ENCODE results near the gene TEN1.
"Not testable (repeated sequence)": the region's sequence is repeated elsewhere in the genome, so short reads cannot be mapped to it uniquely, and the experiment has no call there.

TEN1 gene, protein sequence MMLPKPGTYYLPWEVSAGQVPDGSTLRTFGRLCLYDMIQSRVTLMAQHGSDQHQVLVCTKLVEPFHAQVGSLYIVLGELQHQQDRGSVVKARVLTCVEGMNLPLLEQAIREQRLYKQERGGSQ

DNA sequence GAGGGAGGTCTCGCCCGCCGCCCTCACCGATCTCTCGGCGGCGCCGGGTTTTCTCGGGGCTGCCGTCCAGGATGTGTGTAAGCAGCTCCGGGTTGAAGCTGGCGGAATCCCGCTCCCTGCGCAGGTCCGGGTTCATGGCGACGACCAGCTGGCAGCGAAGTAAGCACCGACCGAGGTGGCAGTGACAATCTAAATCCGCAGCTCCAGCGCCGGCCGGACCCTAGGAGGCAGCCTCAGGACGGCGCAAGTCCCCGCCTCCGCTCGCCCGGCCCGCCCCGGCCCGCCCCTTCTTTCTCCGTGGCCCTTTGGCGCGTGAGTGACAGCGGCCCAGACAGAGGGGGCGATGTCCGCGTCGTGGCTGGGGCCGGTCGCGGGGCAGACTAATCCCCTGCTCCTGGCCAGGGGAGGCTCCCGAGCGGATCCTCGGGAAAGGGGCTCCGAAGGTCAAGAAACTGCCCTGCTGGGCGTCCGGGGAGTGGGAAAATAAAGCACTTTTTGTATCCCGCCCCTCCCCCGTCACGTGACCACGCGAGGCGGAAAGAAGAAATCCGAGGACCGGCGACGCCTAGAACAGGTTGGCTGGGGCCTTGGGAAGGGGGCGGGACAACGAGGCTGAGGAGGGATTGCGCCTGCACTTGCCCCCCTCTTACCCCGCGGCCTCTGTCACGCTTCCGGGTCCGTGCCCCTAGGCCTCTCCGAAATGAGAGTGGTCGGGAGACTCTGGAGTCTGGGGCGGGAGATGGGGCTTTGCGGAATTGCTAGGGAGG, at the start of gene TEN1, which contains the start of gene ACOX1:
TSS of gene TEN1 (plus strand) at position 303 of the 767 bp plus-strand sequence. CDS start 6,953 bp downstream, outside the sequence.
TSS of gene ACOX1 (minus strand) at position 229 of the 767 bp plus-strand sequence. CDS start at position 136, 93 bp downstream.
- FAIRE-seq = peak; percentile 52

DNA sequence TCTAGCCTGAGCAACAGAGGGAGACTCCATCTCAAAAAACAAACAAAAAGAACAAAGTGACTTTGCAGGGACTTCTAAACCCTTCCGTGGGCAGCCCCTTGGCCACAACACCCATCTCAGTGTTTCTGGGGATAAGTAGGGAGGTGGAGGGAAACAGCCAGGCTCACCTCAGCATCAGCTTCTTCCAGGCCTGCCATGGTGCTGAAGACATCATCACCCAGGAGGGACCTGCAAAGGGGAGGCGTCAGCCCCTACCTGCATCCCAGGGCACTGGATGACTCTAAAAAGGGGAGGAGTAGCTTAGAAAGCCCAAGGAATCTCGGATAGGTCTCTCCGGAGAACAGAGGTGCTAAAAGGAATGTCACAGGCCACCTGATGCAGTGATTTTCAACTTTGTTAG, 48.0 kb upstream of the TEN1 start:
- FAIRE-seq = no peak

DNA sequence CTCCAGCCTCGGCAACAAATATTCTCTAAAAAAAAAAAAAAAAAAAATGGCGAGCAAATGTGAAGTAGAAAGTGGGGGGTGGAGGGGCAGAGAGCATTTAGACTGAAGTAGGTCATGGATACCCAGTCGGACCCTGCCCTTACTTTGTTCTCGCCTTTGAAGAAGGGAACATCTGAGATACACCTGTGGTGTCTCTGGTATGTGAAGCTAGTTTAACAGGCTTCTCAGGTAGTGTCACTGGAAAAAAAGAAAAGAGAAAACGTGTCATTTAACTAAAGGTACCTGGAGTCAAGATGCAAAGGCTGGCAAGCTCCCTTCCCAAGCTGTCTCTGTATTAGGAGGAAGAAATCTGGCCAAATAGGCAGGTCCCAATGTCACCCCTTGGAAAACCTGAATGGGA, 46.2 kb upstream of the TEN1 start:
- FAIRE-seq = no peak

DNA sequence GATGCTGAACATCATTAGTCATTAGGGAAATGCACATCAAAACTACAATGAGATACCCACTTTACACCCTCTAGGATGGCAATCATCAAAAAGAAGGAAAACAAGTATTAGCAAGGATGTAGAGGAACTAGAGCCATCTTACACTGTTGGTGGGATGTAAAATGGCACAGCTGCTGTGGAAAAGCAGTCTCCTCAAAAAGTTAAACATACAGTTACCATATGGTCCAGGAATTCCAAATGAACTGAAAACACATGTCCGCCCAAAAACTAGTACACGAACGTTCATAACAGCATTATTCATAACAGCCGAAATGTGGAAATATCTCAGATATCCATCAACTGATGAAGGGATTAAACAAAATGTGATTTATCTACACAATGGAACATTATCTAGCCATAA, 45.2 kb upstream of the TEN1 start:
- FAIRE-seq = no peak

DNA sequence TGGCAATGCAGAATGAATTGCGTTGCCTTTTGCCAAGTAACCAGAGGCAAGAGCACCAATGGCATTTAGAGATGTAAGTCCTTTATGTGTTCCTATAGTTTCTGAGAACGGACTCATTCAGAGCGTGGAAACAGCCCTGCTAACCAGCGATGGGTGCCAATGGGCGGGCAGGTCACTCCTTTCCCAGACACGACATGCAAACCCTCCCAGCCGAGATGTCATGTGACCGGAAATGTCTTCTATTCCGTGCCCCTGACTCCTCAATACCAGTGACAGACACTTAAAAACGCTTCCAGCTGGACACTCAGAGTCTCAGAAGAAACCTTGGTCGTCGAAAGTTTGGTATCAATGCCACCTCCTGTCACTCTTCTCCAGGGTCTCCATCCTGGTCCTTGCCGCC, 41.4 kb upstream of the TEN1 start:
- no peak for FAIRE-seq

DNA sequence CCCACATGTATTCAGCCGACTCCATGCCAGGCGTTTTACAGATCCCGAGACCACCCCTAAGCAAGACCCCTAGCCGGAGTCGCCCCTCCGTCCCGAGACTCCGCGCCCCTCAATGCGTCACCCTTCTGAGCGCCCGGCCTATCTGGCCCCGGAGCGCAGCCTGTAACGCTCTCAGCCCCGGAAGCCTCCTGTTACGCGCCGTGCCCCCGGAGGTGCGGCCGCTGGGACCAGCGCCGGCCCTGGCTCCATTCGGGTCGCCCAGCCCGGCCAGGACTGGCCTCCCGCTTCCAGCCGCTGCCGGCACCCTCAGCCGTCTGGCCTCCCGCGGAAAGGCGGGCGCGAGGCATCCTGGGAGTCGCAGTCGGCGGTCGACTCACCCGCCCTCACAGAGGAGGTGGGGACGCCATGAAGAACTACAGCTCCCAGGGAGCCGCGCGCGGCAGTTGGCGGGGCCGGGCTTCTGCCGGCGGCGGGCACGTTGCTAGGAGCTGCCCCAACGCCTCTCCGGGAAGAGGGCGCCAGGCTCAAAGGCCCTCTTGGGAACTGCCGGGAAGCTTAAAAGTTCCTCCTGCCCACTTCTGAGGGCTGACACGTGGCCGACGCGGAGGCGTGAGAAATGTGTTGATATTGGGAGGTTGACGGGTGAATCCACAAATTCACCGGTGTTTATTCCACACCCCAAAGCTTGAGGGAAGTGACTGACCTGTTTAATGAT, 38.2 kb upstream of the TEN1 start, which contains the start of gene FBF1:
TSS of gene FBF1 (minus strand) at position 316 of the 715 bp plus-strand sequence. CDS start 2,893 bp downstream, outside the sequence.
- FAIRE-seq = no peak

DNA sequence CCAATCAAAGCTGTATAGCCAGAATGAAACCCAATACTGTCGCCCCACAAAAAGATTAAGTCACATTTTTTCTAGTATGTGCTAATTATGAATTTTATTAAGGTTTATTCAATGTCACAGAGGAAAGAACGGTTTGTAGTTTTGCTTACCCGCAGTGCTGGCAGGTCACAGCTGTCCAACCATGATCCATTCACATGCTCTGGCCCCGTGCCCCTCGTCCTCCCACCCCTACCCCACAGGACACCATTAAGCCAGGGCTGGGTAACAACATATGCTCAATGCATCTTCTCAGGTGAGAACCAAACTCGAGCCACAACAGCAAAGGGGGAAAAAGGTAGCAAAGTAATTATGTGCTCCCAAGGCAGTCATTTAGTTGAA, 37.6 kb upstream of the TEN1 start:
- no peak for FAIRE-seq

DNA sequence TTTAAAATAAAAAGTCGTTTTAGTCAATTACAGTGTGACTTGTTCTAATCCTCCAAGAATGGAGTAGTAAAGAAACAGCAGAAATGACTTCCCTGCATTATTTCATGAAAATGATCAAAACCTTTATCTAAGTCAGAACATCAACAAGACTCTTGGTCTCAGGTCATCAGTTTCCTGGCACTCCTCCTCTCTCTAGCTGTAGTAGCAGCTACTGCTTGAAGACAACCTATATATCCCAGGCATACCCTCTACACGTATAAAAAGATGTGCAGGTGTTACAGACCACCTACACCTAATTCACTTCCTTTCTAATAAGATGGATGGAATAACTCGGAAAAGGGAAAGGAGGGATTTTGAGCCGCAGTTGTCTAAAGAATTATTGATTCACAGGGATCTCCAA, 36.6 kb upstream of the TEN1 start:
- FAIRE-seq = no peak

DNA sequence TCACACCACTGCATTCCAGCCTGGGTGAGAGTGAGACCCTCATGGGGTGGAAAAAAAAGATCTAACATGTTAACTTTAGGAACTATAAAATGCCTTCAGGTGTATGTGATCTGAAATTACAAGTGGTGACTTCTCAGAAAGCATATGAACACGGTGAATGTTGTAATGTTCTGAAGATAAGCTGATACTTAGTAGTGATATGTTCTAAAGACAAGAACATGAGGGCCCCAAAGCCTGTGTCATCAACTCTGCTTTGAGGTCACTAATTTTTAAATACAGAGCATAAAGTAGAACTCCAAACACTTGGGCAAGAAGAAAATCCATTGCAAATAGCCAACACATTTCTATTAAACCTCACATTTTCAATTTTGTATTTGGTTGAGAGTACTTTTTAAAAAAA, 35.5 kb upstream of the TEN1 start:
- FAIRE-seq = no peak

DNA sequence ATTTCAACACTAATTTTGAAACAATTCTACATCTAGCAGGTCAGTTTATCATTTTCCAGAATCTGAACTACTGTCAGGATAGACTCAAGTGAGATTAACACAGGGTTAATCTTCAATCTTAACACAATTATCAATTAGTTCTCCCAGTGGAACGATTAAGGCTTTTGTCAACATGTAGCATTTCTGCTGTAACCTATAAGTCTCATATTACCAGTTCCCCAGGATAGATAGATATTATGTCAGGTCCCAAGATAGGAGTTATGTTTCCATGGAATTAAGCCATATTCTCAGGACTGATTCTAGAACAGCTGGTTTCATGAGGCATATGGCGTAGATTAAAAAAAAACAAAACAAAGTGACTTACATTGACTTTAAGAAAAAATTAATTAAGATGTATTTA, 33.8 kb upstream of the TEN1 start:
- no peak for FAIRE-seq

DNA sequence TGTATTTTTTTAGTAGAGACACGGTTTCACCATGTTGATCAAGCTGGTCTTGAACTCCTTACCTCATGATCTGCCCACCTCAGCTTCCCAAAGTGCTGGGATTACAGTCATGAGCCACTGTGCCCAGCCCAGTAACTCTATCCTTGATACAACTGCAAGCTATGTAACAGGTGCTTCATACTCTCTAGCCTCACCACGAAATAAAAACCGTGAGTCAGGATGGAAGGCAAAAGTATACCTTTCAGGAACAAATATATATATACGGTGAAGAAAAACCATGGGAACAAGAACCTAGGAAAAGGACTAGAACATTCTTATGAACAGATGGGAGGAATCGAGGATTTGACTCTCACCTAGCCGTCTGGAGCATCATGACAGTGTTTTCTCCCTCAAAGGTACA, 28.6 kb upstream of the TEN1 start:
- FAIRE-seq = no peak

DNA sequence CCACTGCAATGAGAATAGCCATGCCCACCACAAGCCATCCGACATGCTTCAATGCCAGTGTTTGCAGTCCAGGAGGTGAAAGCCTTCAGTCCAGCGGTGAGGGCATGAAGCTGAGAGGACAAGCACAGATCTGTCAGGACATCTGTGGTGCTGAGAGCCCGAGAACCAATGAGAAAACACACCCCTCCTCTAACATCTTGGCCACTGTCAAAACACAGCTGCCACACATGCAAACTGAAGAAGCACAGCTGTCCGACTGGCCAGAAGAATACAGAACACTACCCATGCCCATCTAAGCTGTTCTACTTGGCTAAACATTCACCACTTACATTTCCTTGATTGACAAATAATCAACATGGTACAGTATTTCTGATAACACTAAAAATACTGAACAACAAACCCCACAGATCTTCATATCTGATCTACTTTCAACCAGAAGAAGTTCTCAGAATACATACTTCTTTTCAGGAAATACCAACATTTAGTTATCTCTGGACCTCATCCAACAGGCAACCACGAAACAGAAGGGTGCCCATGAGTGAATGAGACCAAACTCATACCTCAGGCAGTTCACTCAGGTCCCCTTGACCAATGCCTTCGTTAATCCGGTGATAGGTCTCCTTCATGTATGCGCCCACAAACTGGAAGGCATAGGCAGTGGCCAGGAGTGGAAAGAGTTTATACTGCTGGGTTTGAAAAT, 28.0 kb upstream of the TEN1 start:
- no peak for FAIRE-seq

DNA sequence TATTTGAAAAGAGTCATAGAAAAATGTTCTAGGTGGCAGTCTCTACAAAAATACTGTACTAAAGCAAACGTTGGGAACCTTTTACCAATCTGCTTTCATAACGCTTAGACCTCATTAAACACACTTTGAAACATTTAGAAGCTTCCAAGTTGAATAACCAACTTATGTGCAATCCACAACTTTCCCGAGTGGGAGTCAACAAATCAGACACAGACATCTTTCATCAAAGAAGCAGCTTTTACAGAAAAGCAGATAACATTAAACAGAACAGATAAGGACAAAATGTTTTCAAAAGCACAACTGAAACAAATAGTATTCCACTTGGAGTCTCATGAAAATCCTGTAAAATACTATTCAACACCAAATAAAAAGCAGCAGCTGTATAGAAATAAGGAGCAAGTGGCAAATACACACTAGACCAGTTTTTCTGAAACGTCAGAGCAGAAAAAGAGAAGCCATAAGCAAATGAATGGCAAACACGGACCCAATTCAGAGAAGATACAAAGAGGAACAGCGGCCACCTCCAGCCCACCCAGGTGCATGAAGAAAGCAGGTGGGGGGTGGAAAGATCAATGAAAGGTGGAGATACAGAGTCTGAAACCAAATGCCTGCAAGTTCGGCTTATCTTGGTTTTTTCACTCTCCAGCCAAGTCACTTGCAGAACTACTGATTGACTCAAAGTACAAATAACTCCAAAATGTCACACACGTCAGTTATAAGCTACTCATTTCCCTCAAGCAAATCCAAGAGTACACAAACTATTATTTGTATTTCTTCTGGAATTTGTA, 19.8 kb upstream of the TEN1 start:
- no peak for FAIRE-seq

DNA sequence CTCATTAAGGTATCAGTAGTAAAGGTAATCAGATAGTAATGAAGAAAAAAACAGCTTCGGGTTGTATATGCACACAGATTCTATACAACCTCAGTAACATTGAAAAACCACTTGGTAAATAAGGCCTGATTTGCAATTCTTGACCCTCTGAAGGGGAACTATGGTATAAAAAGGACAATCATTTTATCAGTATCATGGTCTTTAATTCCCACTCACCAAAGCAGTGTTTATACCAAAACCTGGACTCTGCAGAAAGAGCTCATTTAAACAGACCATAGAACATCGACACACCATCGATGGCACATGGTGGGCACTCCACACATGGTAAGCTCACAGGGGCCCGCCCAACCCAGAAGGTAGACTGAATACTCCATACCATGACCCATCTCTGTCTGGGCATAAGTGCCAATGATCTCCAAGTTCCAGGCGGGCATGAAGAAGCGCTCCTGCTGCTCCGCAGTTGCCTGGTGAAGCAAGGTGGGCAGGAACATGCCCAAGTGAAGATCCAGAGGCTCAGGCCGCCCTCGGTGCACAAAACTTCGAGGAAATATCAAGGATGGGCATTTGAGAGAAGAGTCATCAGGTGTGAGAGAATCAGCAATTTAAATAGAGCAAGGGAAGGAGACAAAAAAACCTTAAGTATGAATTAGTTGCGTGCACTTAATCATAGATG, 19.1 kb upstream of the TEN1 start:
- FAIRE-seq = no peak

DNA sequence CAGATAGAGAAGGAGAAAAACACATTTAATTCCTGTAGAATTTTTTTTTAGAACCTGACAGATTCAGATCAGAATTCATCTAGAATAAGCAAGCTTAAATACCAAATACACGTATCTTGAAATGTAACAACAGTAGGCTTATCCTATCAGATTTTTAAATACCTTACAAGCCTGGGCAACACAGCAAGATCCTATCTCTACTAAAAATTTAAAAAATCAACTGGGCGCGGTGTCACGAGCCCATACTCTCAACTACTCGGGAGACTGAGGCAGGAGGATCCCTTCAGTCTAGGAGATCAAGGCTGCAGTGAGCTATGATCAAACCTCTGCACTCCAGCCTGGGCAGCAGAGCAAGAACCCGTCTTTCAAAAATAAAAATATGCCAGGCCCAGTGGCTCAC, 13.6 kb upstream of the TEN1 start:
- no peak for FAIRE-seq

DNA sequence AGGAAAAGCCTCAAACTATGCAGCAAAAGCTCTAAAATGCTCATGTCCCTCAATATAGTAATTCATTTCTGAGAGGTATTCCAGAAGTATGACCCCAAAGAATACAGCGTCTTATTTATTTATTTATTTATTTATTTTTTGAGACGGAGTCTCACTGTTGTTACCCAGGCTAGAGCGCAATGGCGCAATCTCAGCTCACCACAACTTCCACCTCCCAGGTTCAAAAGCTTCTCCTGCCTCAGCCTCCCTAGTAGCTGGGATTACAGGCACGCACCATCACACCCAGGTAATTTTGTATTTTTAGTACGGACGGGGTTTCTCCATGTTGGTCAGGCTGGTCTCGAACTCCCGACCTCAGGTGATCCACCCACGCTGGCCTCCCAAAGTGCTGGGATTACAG, 10.0 kb upstream of the TEN1 start:
- not testable (repeated sequence) for FAIRE-seq

DNA sequence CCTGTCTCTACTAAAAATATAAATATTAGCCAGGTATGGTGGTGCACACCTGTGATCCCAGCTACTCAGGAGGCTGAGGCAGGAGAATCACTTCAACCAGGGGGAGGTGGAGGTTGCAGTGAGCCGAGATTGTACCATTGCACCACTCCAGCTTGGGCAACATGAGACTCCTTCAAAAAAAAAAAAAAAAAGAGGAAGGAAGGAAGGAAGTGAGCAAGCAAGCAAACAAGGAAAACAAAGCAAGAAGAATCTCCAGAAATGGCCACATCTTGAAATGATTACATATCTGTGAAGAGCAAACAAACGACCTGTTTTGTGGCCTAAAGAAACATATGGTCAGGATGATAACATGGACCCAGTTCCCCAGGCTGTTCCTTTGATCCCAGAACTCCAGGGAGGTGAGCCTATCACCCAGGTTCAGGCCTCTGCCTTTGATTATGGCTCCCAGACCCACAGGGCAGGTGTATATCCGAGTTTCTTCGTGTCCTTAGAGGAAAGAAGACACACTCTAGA, 9.0 kb upstream of the TEN1 start:
- no peak for FAIRE-seq

DNA sequence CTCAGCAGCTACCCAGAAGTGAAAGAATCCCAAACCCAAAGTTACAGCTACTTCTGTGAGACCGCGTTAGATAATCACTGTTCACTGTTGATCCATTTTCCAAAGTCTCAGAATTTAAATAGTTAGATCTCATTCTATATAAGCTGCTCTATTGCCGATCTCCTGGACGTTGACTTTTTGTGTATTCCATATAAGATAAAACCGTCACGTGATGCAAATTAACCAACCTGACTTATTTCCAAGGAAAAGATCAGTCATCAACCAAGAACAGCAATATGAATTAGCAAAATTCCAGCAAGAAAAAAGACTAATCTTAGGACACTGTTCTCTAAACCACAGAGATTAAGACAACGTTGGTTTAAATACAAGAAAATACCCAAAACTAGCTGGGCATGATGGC, 8.4 kb upstream of the TEN1 start:
- no peak for FAIRE-seq

DNA sequence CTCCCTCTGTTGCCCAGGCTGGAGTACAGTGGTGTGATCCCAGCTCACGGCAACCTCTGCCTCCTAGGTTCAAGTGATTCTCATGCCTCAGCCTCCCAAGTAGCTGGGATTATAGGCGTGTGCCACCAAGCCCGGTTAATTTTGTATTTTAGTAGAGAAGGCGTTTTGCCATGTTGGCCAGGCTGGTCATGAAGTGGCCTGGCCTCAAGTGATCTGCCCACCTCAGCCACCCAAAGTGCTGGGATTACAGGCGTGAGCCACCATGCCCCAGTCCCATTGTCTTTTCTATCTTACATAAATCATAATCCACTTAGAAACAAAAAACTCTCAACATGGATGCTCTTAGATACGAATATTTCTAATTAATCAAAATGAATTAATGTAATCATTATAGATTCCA, 3.9 kb upstream of the TEN1 start:
- not testable (repeated sequence) for FAIRE-seq

DNA sequence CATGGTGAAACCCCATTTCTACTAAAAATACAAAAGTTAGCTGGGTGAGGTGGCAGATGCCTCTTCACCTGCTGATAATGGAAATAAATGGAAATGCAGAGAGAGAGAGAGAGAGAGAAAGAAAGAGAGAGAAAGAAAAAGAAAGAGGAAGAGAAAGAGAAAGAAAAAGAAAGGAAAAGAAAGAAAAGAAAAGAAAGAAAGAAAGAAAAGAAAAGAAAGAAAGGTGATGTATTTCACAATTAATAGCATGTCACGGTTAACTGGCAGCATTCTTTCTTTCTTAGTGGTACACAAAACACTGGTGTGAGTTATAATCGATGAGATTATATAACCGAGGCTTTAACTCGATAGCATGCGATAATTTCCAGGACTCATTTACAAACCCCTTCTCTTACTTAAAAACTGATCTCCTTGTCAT, 3.3 kb upstream of the TEN1 start:
- FAIRE-seq = no peak

DNA sequence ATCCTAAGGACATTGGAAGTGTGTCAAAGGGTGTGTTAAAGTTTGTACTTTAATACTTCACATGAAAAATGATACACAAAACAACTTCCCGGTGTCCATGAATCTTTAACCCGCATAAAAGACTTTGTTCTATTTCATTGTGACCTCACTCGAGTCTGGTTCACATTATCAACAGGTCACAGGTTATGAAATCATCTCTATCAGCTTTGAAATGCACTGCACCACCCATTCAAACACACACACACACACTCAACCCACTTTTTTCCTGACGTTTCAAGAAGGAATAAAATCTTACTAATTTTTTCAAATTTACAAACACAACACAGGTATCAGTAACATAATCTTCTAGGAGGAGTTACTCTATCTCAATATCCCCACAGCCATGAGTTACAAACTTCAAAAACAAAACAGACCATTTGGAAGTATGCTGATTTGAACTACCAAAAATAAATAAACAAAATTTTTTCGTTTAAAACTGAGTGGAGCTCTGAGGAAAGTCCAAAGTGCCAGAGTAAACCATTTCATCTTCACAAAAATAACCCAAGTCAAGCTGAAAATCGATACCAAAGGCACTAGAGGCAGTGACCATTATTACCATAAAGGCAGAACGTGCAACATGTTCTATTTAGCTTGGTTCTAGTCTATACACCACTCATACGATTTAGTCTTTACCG, 2.7 kb upstream of the TEN1 start:
- FAIRE-seq = no peak

Measured in TTC549 (cell line).